GM18870 (cell line): ENCODE measurements around the gene SPTLC2.

Experiments
- ATAC-seq: cut with Tn5 transposase; IDR thresholded peaks from one replicate; pipeline ENCODE4 v1.9.1; 2021; ENCODE audit warnings: moderate library complexity; ENCODE audit not compliant: unreplicated experiment

The SPTLC2 gene

GRCh38 chr14:77625360-77625759, 8.9 kb upstream of the SPTLC2 start:
- ATAC-seq, result no peak

- no peak for ATAC-seq
These were observed 6.8 kb upstream of the SPTLC2 start for GRCh38 chr14:77623201-77623600.

- ATAC-seq, result no peak
These were observed 6.0 kb upstream of the SPTLC2 start for GRCh38 chr14:77622366-77622961.

GRCh38 chr14:77620222-77620870, 3.9 kb upstream of the SPTLC2 start:
- ATAC-seq, result no peak

GRCh38 chr14:77618381-77618970, 2.0 kb upstream of the SPTLC2 start:
- ATAC-seq, result no peak

GRCh38 chr14:77616133-77616453, 344 bp downstream of the SPTLC2 start:
- ATAC-seq, result no peak

GRCh38 chr14:77615361-77616132, 890 bp downstream of the SPTLC2 start:
- no peak for ATAC-seq

- ATAC-seq, result no peak
These were observed 3.2 kb downstream of the SPTLC2 start for GRCh38 chr14:77613201-77613600.

GRCh38 chr14:77612011-77612620, 4.3 kb downstream of the SPTLC2 start:
- no peak for ATAC-seq

- no peak for ATAC-seq
These were observed 5.9 kb downstream of the SPTLC2 start for GRCh38 chr14:77610553-77610952.

GRCh38 chr14:77609922-77610321, 6.5 kb downstream of the SPTLC2 start:
- ATAC-seq, result no peak

GRCh38 chr14:77607741-77608302, 8.6 kb downstream of the SPTLC2 start:
- no peak for ATAC-seq

- no peak for ATAC-seq
These were observed 11.0 kb downstream of the SPTLC2 start for GRCh38 chr14:77605392-77605972.

GRCh38 chr14:77603654-77604255, 12.7 kb downstream of the SPTLC2 start:
- no peak for ATAC-seq

GRCh38 chr14:77603031-77603430, 13.4 kb downstream of the SPTLC2 start:
- ATAC-seq, result no peak

- ATAC-seq, result no peak
These were observed 14.4 kb downstream of the SPTLC2 start for GRCh38 chr14:77601846-77602619.

GRCh38 chr14:77599889-77600288, 16.5 kb downstream of the SPTLC2 start:
- ATAC-seq, result no peak

GRCh38 chr14:77598366-77599070, 17.9 kb downstream of the SPTLC2 start:
- no peak for ATAC-seq

GRCh38 chr14:77593501-77593961, 22.9 kb downstream of the SPTLC2 start:
- ATAC-seq, result peak; percentile 54
